Loucy (cell line): ENCODE data around the gene EXOC3L1.

Source experiments
- H2AFZ ChIP-seq: fragments of 200-600 bp; sonication (generic); 2 replicates; pipeline ENCODE4 v1.6.0; 2016; ENCODE audit warnings: antibody characterized with exemption, mild to moderate bottlenecking, low read length, moderate library complexity
- H3F3A ChIP-seq: fragments of 200-600 bp; 2 replicates; pipeline ENCODE4 v1.6.0; 2016; ENCODE audit warnings: antibody characterized with exemption, low read depth, mild to moderate bottlenecking
- H3K27me3 ChIP-seq: fragments of 200-600 bp; sonication (generic); 2 replicates; pipeline ENCODE4 v1.6.1; 2014; ENCODE audit warnings: low read length, mild to moderate bottlenecking; ENCODE audit not compliant: insufficient read depth, poor library complexity, severe bottlenecking
- H3K36me3 ChIP-seq: fragments of 200-600 bp; sonication (generic); 2 replicates; pipeline ENCODE4 v1.6.1; 2016; ENCODE audit warnings: low read length; ENCODE audit not compliant: insufficient read depth
- H3K4me1 ChIP-seq: fragments of 200-600 bp; sonication (generic); 2 replicates; pipeline ENCODE4 v1.5.1; 2014; ENCODE audit warnings: low read length, mild to moderate bottlenecking; ENCODE audit not compliant: insufficient read depth, poor library complexity, severe bottlenecking
- H3K4me2 ChIP-seq: fragments of 200-600 bp; sonication (generic); 2 replicates; pipeline ENCODE4 v1.6.0; 2014; ENCODE audit warnings: antibody characterized with exemption, low read length, low read depth, mild to moderate bottlenecking; ENCODE audit not compliant: poor library complexity, severe bottlenecking
- H3K4me3 ChIP-seq: fragments of 200-600 bp; sonication (generic); 2 replicates; pipeline ENCODE4 v1.5.1; 2014; ENCODE audit warnings: low read length, mild to moderate bottlenecking, mixed read lengths; ENCODE audit not compliant: poor library complexity, severe bottlenecking
- H3K79me2 ChIP-seq: fragments of 200-600 bp; sonication (generic); 2 replicates; pipeline ENCODE4 v1.6.1; 2014; ENCODE audit warnings: low read length; ENCODE audit not compliant: insufficient read depth
- H3K9ac ChIP-seq: fragments of 200-600 bp; sonication (generic); 2 replicates; pipeline ENCODE4 v1.6.0; 2014; ENCODE audit warnings: mild to moderate bottlenecking, low read depth, low read length, moderate library complexity; ENCODE audit not compliant: poor library complexity, severe bottlenecking
- H3K9me2 ChIP-seq: fragments of 200-600 bp; sonication (generic); replicated peaks from 2 replicates; pipeline ENCODE4 v1.6.1; 2016; ENCODE audit warnings: low read depth, low read length, mixed read lengths
- H3K9me3 ChIP-seq: fragments of 200-600 bp; sonication (generic); 2 replicates; pipeline ENCODE4 v1.6.1; 2014; ENCODE audit warnings: mild to moderate bottlenecking, antibody characterized with exemption, low read length, low read depth; ENCODE audit not compliant: insufficient read depth
- H4K20me1 ChIP-seq: fragments of 200-600 bp; sonication (generic); 2 replicates; pipeline ENCODE4 v1.6.0; 2014; ENCODE audit warnings: antibody characterized with exemption, low read length, mild to moderate bottlenecking; ENCODE audit not compliant: insufficient read depth, poor library complexity, severe bottlenecking
- CTCF ChIP-seq: fragments of 200-600 bp; sonication (generic); conservative IDR thresholded peaks from 2 replicates; pipeline ENCODE4 v1.5.1; 2014; ENCODE audit warnings: mild to moderate bottlenecking, antibody characterized with exemption, low read length
- EZH2phosphoT487 ChIP-seq: fragments of 200-600 bp; IDR thresholded peaks from 2 replicates; pipeline ENCODE4 v1.6.1; 2018; ENCODE audit warnings: antibody characterized with exemption, mild to moderate bottlenecking, moderate library complexity, borderline replicate concordance

The EXOC3L1 gene

GRCh38 chr16:67165121-67166078 is 24.5 kb downstream of the EXOC3L1 start:
- Histone ChIP-seq H3K4me1 (peaks cover 13% of the 10 kb centered on the region), H3K4me2 (no peak overlapping the region)

GRCh38 chr16:67164599-67165061 is 25.3 kb downstream of the EXOC3L1 start, which contains the start of gene HSF4:
Gene HSF4, plus strand, starts transcription at chr16:67164745. Its CDS starts 67 bp downstream, at chr16:67164812.
- H3K4me2 ChIP-seq = no peak within 1 kb of the TSS
- peaks cover 7% of the 10 kb centered on the region for H3K4me1 ChIP-seq
- no peak for TF ChIP-seq EZH2phosphoT487
- no peak for TF ChIP-seq CTCF
- no peak within 1 kb of the TSS for H3K4me3 ChIP-seq
- H3K9ac ChIP-seq = no peak within 1 kb of the TSS
- no peak within 1 kb of the TSS for H2AFZ ChIP-seq
- peaks cover under 1% of the 10 kb centered on the region; the same call in 1 of the 2 replicates for H3K79me2 ChIP-seq
- H3K36me3 ChIP-seq = no peaks in the 10 kb centered on the region
- no peaks in the 10 kb centered on the region for H4K20me1 ChIP-seq
- H3K9me2 ChIP-seq = no peaks in the 10 kb centered on the region
- no peaks in the 10 kb centered on the region for H3F3A ChIP-seq
- H3K9me3 ChIP-seq = no peaks in the 10 kb centered on the region
- H3K27me3 ChIP-seq = no peaks in the 10 kb centered on the region

More at GRCh38 chr16:67165121-67166078, 24.5 kb downstream of the EXOC3L1 start:
- Histone ChIP-seq H3K9ac (no peak overlapping the region), H3K36me3 (no peaks in the 10 kb centered on the region), H3K27me3 (no peaks in the 10 kb centered on the region), H3K4me3 (no peak overlapping the region), H3K9me2 (no peaks in the 10 kb centered on the region), H3K79me2 (no peaks in the 10 kb centered on the region), H2AFZ (no peak overlapping the region), H4K20me1 (no peaks in the 10 kb centered on the region), H3F3A (no peaks in the 10 kb centered on the region), H3K9me3 (no peaks in the 10 kb centered on the region)
- TF ChIP-seq CTCF = no peak
- no peak for TF ChIP-seq EZH2phosphoT487

GRCh38 chr16:67163999-67164558 is 25.9 kb downstream of the EXOC3L1 start:
- Histone ChIP-seq H3K36me3 (no peaks in the 10 kb centered on the region), H3K4me3 (no peak overlapping the region), H4K20me1 (peaks cover 3% of the 10 kb centered on the region), H3K4me1 (peaks cover 2% of the 10 kb centered on the region), H3K27me3 (no peaks in the 10 kb centered on the region), H3F3A (no peaks in the 10 kb centered on the region), H3K79me2 (peaks cover 5% of the 10 kb centered on the region; the same call in 1 of the 2 replicates), H3K9me3 (no peaks in the 10 kb centered on the region), H3K9me2 (no peaks in the 10 kb centered on the region), H2AFZ (no peak overlapping the region), H3K4me2 (no peak overlapping the region), H3K9ac (no peak overlapping the region)
- TF ChIP-seq EZH2phosphoT487 = no peak
- no peak for TF ChIP-seq CTCF
